HEK293T (cell line): ENCODE data around the gene WNT7A.

Source experiments
- CTCF ChIA-PET: fragments of 350-600 bp; formaldehyde crosslinking; extraction: SDS; loops from one replicate; lab custom pipeline; 2021; ENCODE audit warnings: antibody characterized with exemption, inconsistent platforms; lab: Yijun Ruan, JAX
- POLR2A ChIA-PET: fragments of 350-600 bp; formaldehyde crosslinking; extraction: SDS; loops from one replicate; lab custom pipeline; 2020; ENCODE audit warnings: antibody characterized with exemption, inconsistent platforms; lab: Yijun Ruan, JAX
- DNase-seq: peaks from one replicate; pipeline ENCODE4 v3.0.0; 2012; ENCODE audit warnings: mixed read lengths; ENCODE audit errors: extremely low spot score
- ARNT ChIP-seq: fragments of 450-650 bp; IDR thresholded peaks from 2 replicates; pipeline ENCODE4 v1.6.1; 2017; ENCODE audit warnings: mild to moderate bottlenecking
- BHLHE40 ChIP-seq: fragments of 450-650 bp; IDR thresholded peaks from 2 replicates; pipeline ENCODE4 v1.6.1; 2016; ENCODE audit warnings: mild to moderate bottlenecking, moderate library complexity, borderline replicate concordance
- CTBP1 ChIP-seq: fragments of 450-650 bp; IDR thresholded peaks from 2 replicates; pipeline ENCODE4 v1.6.1; 2016; ENCODE audit warnings: borderline replicate concordance
- ELF4 ChIP-seq: fragments of 450-650 bp; IDR thresholded peaks from 2 replicates; pipeline ENCODE4 v1.6.1; 2017; ENCODE audit warnings: antibody characterized with exemption
- FOXA1 ChIP-seq: fragments of 450-650 bp; IDR thresholded peaks from 2 replicates; pipeline ENCODE4 v1.6.1; 2016; ENCODE audit warnings: mild to moderate bottlenecking
- FOXK2 ChIP-seq: fragments of 450-650 bp; IDR thresholded peaks from 2 replicates; pipeline ENCODE4 v1.6.1; 2016; ENCODE audit warnings: mild to moderate bottlenecking
- FOXM1 ChIP-seq: fragments of 450-650 bp; IDR thresholded peaks from 2 replicates; pipeline ENCODE4 v1.6.1; 2017; ENCODE audit warnings: mild to moderate bottlenecking, borderline replicate concordance
- HDGF ChIP-seq: fragments of 450-650 bp; IDR thresholded peaks from 2 replicates; pipeline ENCODE4 v1.6.1; 2017; ENCODE audit warnings: antibody characterized with exemption, borderline replicate concordance
- L3MBTL2 ChIP-seq: fragments of 450-650 bp; conservative IDR thresholded peaks from 2 replicates; pipeline ENCODE4 v1.6.1; 2016; ENCODE audit warnings: mild to moderate bottlenecking
- LEF1 ChIP-seq: fragments of 450-650 bp; IDR thresholded peaks from 2 replicates; pipeline ENCODE4 v1.6.1; 2017; ENCODE audit warnings: mild to moderate bottlenecking, borderline replicate concordance
- NFRKB ChIP-seq: fragments of 450-650 bp; IDR thresholded peaks from 2 replicates; pipeline ENCODE4 v1.6.1; 2016; ENCODE audit warnings: mild to moderate bottlenecking, moderate library complexity
- PKNOX1 ChIP-seq: fragments of 450-650 bp; IDR thresholded peaks from 2 replicates; pipeline ENCODE4 v1.6.1; 2016
- SP1 ChIP-seq: fragments of 450-650 bp; IDR thresholded peaks from 2 replicates; pipeline ENCODE4 v1.6.1; 2017
- SUZ12 ChIP-seq: fragments of 450-650 bp; IDR thresholded peaks from 2 replicates; pipeline ENCODE4 v1.6.1; 2016; ENCODE audit warnings: mild to moderate bottlenecking
- TARDBP ChIP-seq: fragments of 450-650 bp; IDR thresholded peaks from 2 replicates; pipeline ENCODE4 v1.6.1; 2016
- ZNF384 ChIP-seq: fragments of 450-650 bp; IDR thresholded peaks from 2 replicates; pipeline ENCODE4 v1.6.1; 2016

The WNT7A gene

GRCh38 chr3:13868844-13869724 is 10.8 kb downstream of the WNT7A start:
- no peak for TF ChIP-seq FOXK2
- TF ChIP-seq TARDBP, result no peak
- no peak for TF ChIP-seq L3MBTL2
- no peak for TF ChIP-seq ZNF384
- TF ChIP-seq ARNT, result no peak
- no peak for TF ChIP-seq LEF1
- no peak for TF ChIP-seq FOXM1
- TF ChIP-seq HDGF, result no peak
- TF ChIP-seq SUZ12, result no peak
- no peak for TF ChIP-seq BHLHE40
- no peak for TF ChIP-seq FOXA1
- TF ChIP-seq NFRKB, result no peak
- no peak for TF ChIP-seq SP1
- ChIA-PET CTCF (no interaction called here), POLR2A (no interaction called here)
- no peak for DNase-seq

DNA sequence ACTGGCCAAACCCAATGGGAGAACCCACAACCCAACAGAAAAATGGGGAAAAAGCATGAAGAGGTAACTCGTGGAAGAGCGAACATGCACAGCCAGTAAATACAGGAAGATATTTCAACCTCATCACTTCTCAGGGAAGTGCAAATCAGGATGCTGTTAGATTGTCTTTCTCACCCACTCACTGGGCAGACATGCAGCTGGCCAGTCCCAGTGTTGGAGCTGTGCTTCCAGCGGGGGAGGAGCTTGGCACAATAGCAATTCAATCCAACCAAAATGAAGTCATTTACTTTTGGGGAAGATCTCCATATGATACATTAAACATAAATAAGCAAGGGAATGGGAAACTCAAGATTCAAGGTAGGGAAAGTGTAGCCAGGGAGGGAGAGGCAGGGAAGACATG is 12.1 kb downstream of the WNT7A start:
- POLR2A ChIA-PET, result no interaction called here
- no peak for TF ChIP-seq BHLHE40
- CTCF ChIA-PET, result no interaction called here
- DNase-seq, result no peak

- POLR2A ChIA-PET, result no interaction called here
Measured at GRCh38 chr3:13866041-13866965, 13.6 kb downstream of the WNT7A start.

DNA sequence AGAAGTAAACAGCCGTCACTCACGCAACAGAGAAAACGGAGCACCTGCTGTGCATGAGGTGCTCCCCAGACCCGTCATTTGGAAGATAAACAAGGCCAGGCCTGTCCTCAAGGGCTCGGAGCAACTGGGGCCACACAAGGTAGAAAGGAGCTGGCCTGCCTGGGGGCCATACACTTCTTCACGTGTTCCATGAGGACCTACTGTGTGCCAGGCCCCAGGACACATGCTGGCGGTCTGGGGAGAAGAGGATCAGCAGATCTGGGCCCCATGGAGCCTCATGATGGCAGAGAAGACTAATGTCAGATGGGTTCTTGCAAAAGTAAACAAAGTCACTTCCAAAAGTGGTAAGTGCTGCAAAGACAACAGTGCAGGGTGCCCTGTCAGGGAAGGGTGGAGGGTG is 14.3 kb downstream of the WNT7A start:
- ChIA-PET POLR2A (no interaction called here), CTCF (no interaction called here)
- no peak for DNase-seq
- no peak for TF ChIP-seq SP1
- TF ChIP-seq FOXA1, result no peak
- no peak for TF ChIP-seq NFRKB

More at GRCh38 chr3:13866041-13866965, 13.6 kb downstream of the WNT7A start:
- TF ChIP-seq ARNT, result no peak
- no peak for TF ChIP-seq ELF4
- no peak for TF ChIP-seq FOXM1
- no peak for TF ChIP-seq TARDBP
- no peak for TF ChIP-seq FOXK2
- no peak for TF ChIP-seq NFRKB
- TF ChIP-seq L3MBTL2, result no peak
- no peak for TF ChIP-seq FOXA1
- no peak for TF ChIP-seq LEF1
- DNase-seq, result no peak
- CTCF ChIA-PET, result no interaction called here

DNA sequence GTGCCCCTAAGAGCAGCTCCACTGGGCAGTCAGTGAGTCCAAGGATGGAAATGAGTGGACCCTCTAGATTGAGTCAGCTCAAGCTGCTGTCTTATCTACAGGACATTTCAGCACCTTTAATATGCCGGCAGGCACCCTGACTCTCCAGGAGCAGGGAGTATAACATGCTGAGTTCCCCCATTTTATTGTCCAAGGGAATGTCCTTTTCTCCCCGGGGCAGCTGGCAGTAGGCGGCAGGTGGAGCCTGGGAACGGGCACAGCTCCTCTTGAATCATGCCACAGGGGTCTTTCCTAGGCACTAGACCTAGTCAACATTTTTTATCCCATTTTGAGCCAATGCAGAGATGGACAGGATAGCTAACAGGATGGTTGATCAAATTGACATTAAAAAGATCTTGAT is 14.8 kb downstream of the WNT7A start:
- no peak for DNase-seq
- CTCF ChIA-PET, result no interaction called here
- POLR2A ChIA-PET, result no interaction called here
- no peak for TF ChIP-seq FOXK2
- TF ChIP-seq BHLHE40, result no peak
- no peak for TF ChIP-seq SUZ12
- TF ChIP-seq ELF4, result no peak
- no peak for TF ChIP-seq NFRKB
- TF ChIP-seq HDGF, result no peak
- TF ChIP-seq ARNT, result no peak
- no peak for TF ChIP-seq PKNOX1
- no peak for TF ChIP-seq CTBP1
- TF ChIP-seq FOXM1, result no peak
- no peak for TF ChIP-seq SP1
- TF ChIP-seq TARDBP, result no peak
- no peak for TF ChIP-seq ZNF384

DNA sequence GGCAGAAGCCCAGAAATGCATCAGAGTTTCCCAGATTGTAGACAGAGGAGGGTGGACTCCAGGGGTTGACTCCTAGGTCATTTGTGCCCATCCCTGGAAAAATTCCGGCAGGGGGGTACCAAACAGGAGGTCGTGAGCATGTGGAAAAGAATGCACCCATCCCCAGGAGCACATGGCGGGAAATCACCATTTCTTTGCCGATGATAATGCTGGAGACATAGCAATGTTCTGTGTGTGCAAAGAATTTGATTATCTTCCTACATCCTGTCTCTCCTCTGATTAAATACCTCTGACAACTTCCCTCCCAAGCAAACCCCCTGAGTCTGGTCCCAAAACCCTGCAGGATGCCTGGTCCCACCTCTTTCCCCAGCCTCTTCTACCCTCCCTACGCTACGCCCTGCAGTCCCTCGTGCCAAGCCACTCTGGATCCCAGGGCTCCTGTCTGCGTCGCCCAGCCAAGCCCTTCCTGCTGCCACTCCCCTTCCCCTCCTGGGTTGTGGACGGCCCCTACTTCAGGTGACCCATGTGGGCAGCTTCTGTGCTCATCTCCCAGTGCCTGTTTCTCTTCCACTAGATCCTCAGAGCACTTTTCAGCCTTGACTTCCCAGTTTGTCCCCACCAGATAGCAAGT is 15.8 kb downstream of the WNT7A start:
- TF ChIP-seq FOXM1 (no peak), FOXK2 (no peak), SP1 (no peak), ZNF384 (no peak), HDGF (no peak), TARDBP (no peak), ELF4 (no peak), CTBP1 (no peak), SUZ12 (no peak), ARNT (no peak), NFRKB (no peak), PKNOX1 (no peak), FOXA1 (no peak), L3MBTL2 (no peak), BHLHE40 (no peak), LEF1 (no peak)
- ChIA-PET CTCF (no interaction called here), POLR2A (no interaction called here)
- DNase-seq, result no peak
